ENCODE measurements around the gene ROM1.
A peak's percentile ranks its signal among the peaks of the same experiment; 100 is the strongest.
"Not testable (repeated sequence)": the region's sequence is repeated elsewhere in the genome, so short reads cannot be mapped to it uniquely, and the experiment has no call there.

ROM1 gene, protein sequence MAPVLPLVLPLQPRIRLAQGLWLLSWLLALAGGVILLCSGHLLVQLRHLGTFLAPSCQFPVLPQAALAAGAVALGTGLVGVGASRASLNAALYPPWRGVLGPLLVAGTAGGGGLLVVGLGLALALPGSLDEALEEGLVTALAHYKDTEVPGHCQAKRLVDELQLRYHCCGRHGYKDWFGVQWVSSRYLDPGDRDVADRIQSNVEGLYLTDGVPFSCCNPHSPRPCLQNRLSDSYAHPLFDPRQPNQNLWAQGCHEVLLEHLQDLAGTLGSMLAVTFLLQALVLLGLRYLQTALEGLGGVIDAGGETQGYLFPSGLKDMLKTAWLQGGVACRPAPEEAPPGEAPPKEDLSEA

DNA sequence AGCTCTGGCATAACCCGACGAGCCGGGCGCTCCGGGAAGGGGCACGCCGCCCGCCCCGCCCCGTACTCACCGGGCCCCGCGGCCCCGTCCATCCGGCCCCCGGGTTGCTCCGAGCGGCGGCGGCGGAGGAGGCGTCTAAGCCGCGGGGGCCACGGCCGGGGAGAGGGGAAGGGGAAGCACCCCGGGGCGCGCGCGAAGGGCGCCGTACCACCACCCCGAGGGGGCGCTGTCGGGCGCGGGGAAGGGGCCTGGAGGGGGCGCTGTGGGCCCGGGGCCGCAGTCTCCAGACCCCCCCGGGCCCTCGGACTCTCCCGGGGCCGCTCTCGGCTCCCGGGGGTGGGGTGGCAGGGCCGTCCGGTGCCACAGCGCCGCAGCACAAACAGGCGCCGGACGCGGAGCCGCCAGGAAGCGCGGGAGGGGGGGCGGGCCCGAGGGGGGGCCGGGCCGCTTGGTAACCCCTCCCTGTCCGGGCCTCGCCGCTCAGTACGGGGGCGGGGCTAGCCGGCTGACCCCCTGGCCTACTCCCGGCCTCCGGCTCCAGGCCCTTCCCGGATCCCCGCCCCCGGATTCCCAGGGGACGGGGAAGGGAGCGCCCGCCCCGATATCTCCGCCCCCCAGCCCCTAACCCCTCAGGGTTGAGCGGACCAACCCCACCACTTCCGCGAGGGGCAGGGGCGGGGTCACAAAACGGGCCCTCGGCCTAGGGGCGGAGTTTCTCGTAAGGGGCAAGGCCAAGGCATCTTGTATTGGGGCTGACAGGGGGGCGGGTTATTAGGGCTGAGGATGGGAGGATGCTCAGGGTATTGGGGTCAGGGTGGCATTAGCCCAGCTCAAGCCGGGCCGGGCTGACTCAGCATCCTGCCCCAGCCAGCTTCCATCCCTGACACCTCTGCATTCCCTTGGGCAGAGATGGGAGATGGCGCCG is at the start of gene ROM1, which contains the start of gene EML3:
Gene ROM1, plus strand, starts transcription at position 892 of the 925 bp plus-strand sequence. Its CDS starts 25 bp downstream, at position 917.
Gene EML3, minus strand, starts transcription at position 410 of the 925 bp plus-strand sequence. Its CDS starts 318 bp downstream, at position 92.
- H3K4me1 ChIP-seq (ENCODE audit: insufficient read depth, low read length) = peaks cover 20% of the 10 kb centered on the region
- peak within 1 kb of the TSS; percentile 92 for H3K27ac ChIP-seq (ENCODE audit: low read depth, low read length)
- peaks cover 22% of the 10 kb centered on the region for H3K36me3 ChIP-seq (ENCODE audit: insufficient read depth, low read length)
- H3K4me3 ChIP-seq (ENCODE audit: low read depth in 1 of 2, low read length in 2 of 2) = peak within 1 kb of the TSS; percentile 39 to 89
- H3K9ac ChIP-seq (ENCODE audit: low read length) = peak within 1 kb of the TSS; percentile 90
- no peaks in the 10 kb centered on the region for H3K27me3 ChIP-seq (ENCODE audit: control insufficient read depth in 1 of 2, insufficient read depth in 2 of 2, low read length in 2 of 2)
- no peaks in the 10 kb centered on the region for H3K9me3 ChIP-seq (ENCODE audit: low read length)

DNA sequence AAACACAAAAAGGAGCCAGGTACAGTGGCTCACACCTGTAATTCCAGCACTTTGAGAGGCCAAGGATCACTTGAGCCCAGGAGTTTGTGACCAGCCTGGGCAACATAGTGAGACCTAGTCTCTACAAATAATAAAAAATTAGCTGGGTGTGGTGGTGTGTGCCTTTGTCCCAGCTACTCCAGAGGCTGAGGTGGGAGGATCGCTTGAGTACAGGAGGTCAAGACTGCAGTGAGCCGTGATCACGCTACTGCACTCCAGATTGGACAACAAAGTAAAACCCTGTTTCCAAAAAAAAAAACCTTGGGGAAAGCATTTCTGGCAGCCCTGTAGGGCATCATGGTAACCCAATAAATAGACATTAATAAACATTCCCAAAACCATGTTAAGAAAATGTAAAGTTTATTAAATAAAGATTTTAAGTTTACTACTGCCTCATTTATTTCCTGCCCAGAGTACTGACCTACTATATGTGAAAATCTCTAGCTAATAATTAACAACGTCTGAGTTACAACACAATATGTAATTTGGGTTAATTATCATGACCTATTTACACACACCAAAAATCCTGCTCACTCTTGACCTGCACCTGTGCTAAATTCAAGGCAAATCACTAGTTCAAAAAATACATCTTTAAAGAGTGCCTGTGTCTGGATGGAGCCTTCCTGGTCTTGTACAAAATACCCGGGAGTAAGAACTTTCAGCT is 47.8 kb upstream of the ROM1 start:
- H3K4me1 ChIP-seq (ENCODE audit: insufficient read depth, low read length) = peaks cover 9% of the 10 kb centered on the region

DNA sequence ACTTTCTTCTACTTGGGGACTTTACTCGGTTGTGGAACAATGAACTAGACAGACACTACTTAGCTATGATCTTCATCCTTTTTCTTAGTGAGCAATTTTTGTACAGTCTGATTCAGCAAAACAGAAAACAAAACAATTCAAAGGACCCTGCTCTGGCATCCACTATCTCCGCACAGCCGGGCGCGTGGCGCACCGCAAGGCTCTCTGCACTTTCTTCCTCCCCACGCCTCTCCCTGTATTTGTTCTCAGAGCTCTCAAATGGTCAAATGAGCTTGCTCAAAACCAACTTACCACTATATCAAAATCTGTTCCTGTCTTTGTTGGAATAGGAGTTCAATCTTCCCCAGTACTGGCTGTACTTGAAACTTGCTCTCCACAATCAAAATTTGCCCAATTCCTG is 46.8 kb upstream of the ROM1 start:
- Histone ChIP-seq H3K27ac (ENCODE audit: low read depth, low read length) (no peak overlapping the region), H3K4me1 (ENCODE audit: insufficient read depth, low read length) (no peaks in the 10 kb centered on the region), H3K27me3 (ENCODE audit: control insufficient read depth in 1 of 2, insufficient read depth in 2 of 2, low read length in 2 of 2) (no peaks in the 10 kb centered on the region), H3K4me3 (ENCODE audit: low read depth in 1 of 2, low read length in 2 of 2) (no peak overlapping the region), H3K36me3 (ENCODE audit: insufficient read depth, low read length) (peaks cover 43% of the 10 kb centered on the region), H3K9ac (ENCODE audit: low read length) (no peak overlapping the region), H3K9me3 (ENCODE audit: low read length) (no peaks in the 10 kb centered on the region)

More for the DNA sequence above, 47.8 kb upstream of the ROM1 start:
- Histone ChIP-seq H3K4me3 (ENCODE audit: low read depth in 1 of 2, low read length in 2 of 2) (no peak overlapping the region), H3K36me3 (ENCODE audit: insufficient read depth, low read length) (peaks cover 34% of the 10 kb centered on the region), H3K27me3 (ENCODE audit: control insufficient read depth in 1 of 2, insufficient read depth in 2 of 2, low read length in 2 of 2) (no peaks in the 10 kb centered on the region), H3K27ac (ENCODE audit: low read depth, low read length) (no peak overlapping the region), H3K9me3 (ENCODE audit: low read length) (no peaks in the 10 kb centered on the region), H3K9ac (ENCODE audit: low read length) (no peak overlapping the region)

DNA sequence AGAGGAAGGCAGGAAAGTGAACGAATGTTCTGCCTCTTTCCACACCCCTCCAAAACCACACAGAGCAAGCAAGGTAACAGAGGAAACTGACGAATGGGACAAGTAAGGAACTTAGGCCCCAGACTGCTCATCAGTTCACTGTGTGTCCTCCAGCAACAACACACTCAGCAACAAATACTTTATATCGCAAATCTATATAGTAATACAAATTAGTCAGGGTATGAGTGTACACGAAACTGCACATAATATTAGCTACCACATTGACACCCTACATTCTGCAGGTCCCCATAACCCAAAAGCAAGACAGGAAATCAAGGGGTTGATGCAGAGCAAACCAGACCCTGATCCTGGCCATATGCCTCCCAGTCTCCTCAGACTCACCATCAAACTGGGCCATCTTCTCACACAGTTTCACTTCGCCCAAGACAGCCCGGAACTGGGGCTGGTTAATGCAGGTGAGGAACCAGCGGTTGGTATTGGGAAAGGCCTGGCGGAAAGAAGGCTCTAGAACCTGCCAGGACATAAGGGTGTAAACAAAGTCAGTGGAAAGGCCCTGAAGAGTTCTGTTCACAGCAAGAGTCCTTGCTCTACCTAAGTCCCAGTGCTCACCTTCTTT is 45.9 kb upstream of the ROM1 start:
- H3K27me3 ChIP-seq (ENCODE audit: control insufficient read depth in 1 of 2, insufficient read depth in 2 of 2, low read length in 2 of 2) = no peaks in the 10 kb centered on the region
- peaks cover 51% of the 10 kb centered on the region for H3K36me3 ChIP-seq (ENCODE audit: insufficient read depth, low read length)
- H3K27ac ChIP-seq (ENCODE audit: low read depth, low read length) = no peak overlapping the region
- H3K9me3 ChIP-seq (ENCODE audit: low read length) = no peaks in the 10 kb centered on the region
- peaks cover 3% of the 10 kb centered on the region for H3K4me1 ChIP-seq (ENCODE audit: insufficient read depth, low read length)
- no peak overlapping the region for H3K9ac ChIP-seq (ENCODE audit: low read length)
- H3K4me3 ChIP-seq (ENCODE audit: low read depth in 1 of 2, low read length in 2 of 2) = no peak overlapping the region

DNA sequence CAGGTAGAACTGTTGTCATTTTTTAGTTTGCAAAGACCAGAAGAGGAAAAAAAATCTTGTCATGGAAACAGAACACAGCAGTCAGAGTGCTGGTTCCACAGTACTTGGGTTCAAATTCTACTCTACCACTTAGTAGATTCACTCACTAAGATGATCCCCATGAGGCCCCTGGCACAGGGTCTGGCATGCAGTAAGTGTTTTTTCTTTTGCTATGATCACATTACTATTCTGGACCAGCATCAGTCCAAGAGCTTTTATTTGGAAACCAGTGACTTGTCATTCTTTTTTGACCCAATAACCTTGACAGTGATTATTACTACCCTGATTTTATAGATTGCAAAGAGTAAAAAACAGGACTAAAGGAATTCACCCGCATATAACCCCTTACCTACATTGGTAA is 43.4 kb upstream of the ROM1 start:
- H3K9me3 ChIP-seq (ENCODE audit: low read length) = no peaks in the 10 kb centered on the region
- no peak overlapping the region for H3K27ac ChIP-seq (ENCODE audit: low read depth, low read length)
- no peaks in the 10 kb centered on the region for H3K27me3 ChIP-seq (ENCODE audit: control insufficient read depth in 1 of 2, insufficient read depth in 2 of 2, low read length in 2 of 2)
- H3K9ac ChIP-seq (ENCODE audit: low read length) = no peak overlapping the region
- H3K36me3 ChIP-seq (ENCODE audit: insufficient read depth, low read length) = peaks cover 56% of the 10 kb centered on the region
- H3K4me3 ChIP-seq (ENCODE audit: low read depth in 1 of 2, low read length in 2 of 2) = no peak overlapping the region
- peaks cover 11% of the 10 kb centered on the region for H3K4me1 ChIP-seq (ENCODE audit: insufficient read depth, low read length)

DNA sequence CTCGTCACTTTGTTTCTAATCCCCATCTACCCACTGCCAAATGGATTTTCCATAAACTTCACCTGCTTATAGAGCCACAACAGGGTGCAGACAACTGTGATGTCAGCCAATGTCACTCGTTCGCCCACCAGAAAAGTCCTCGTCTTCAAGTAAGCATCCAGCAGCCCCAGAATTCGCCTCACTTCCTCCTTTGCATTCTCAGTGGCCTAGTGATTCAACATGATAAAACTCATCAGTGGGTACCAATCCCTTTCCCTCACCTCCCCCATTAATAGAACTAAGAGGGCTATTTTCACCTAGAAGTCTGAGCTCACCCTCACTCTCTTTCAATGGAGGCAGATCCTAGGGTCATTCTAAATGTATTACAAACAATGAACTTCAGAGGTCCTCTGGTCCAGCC is 42.2 kb upstream of the ROM1 start:
- H3K27ac ChIP-seq (ENCODE audit: low read depth, low read length) = not testable (repeated sequence)
- Histone ChIP-seq H3K36me3 (ENCODE audit: insufficient read depth, low read length) (peaks cover 53% of the 10 kb centered on the region), H3K4me1 (ENCODE audit: insufficient read depth, low read length) (peaks cover 23% of the 10 kb centered on the region)

DNA sequence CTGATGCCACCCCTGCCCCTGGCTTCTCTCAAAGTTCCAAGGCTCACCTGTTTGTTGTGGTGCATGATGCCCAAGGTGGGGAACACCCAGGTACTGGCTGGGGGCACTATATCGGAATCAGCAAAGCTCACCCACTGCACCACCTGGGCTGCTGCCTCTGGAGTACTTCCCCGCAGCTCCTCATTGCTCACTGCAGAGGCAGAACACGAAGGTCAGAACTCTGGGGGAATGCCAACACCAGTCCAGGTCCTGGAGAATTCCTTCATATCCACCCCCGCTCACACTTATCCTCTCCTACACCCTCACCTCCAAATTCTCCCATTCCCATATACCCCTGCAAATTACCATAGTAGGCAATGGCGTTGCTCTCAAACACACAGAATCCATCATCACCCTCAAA is 41.6 kb upstream of the ROM1 start:
- H3K9ac ChIP-seq (ENCODE audit: low read length); H3K27me3 ChIP-seq (ENCODE audit: control insufficient read depth in 1 of 2, insufficient read depth in 2 of 2, low read length in 2 of 2); H3K9me3 ChIP-seq (ENCODE audit: low read length); H3K4me3 ChIP-seq (ENCODE audit: low read depth in 1 of 2, low read length in 2 of 2); H3K27ac ChIP-seq (ENCODE audit: low read depth, low read length): not testable (repeated sequence)
- H3K36me3 ChIP-seq (ENCODE audit: insufficient read depth, low read length) = peaks cover 53% of the 10 kb centered on the region
- peaks cover 23% of the 10 kb centered on the region for H3K4me1 ChIP-seq (ENCODE audit: insufficient read depth, low read length)

More for the DNA sequence above, 42.2 kb upstream of the ROM1 start:
- not testable (repeated sequence) for H3K9ac ChIP-seq (ENCODE audit: low read length); H3K4me3 ChIP-seq (ENCODE audit: low read depth in 1 of 2, low read length in 2 of 2); H3K9me3 ChIP-seq (ENCODE audit: low read length); H3K27me3 ChIP-seq (ENCODE audit: control insufficient read depth in 1 of 2, insufficient read depth in 2 of 2, low read length in 2 of 2)

DNA sequence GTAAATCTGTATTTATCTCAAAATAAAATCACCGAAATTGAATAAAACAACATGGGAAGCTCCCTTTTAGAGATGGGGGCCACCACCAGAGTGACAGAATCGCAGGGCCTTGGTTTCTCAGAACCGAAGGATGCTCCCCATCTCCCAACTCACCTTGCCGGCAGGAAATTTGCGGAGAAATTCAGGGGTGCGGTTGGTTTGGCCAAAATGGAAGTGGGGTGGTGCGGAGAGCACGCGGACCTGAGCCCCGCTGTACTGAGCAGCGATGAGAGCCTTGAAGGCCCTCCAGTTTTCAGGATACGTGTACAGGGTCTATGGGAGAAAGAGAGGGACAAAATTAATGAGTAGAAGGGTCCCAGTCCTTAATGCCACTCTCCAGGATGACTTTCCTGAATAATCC is 40.6 kb upstream of the ROM1 start:
- Histone ChIP-seq H3K27me3 (ENCODE audit: control insufficient read depth in 1 of 2, insufficient read depth in 2 of 2, low read length in 2 of 2) (no peaks in the 10 kb centered on the region), H3K9ac (ENCODE audit: low read length) (peak overlapping the region; percentile 86), H3K9me3 (ENCODE audit: low read length) (no peaks in the 10 kb centered on the region), H3K27ac (ENCODE audit: low read depth, low read length) (peak overlapping the region; percentile 94), H3K4me1 (ENCODE audit: insufficient read depth, low read length) (peaks cover 23% of the 10 kb centered on the region), H3K4me3 (ENCODE audit: low read depth in 1 of 2, low read length in 2 of 2) (peak overlapping the region in 1 of 2 donors; percentile 96), H3K36me3 (ENCODE audit: insufficient read depth, low read length) (peaks cover 50% of the 10 kb centered on the region)

DNA sequence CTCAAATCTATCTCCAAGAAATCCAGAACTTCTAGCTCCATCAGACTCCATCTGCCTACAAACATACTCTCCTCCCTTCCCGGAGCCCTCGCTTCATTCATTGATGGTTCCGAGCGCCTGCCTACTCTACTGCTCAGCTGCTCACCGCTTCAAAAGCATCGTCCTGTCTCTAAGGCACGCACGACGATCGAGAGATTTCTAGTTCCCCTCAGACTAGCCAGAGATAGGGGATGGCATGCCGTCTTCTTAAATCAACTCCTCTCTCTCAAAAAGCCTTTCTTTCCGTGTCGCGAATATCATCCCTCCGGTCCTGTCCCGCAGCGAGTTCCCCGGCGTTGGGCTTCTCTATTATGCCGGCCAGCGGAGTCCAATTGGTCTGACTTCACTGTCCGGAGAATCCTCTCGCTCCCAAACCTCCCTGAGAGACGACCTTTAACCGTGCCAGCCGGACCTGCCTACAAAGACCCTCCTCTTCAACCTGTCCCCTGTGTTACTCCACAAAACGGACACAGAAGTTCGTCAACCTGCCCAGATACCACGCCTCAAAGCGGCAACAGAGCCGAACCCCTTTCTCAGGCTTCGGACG is 40.0 kb upstream of the ROM1 start:
- Histone ChIP-seq H3K4me1 (ENCODE audit: insufficient read depth, low read length) (peaks cover 23% of the 10 kb centered on the region), H3K27me3 (ENCODE audit: control insufficient read depth in 1 of 2, insufficient read depth in 2 of 2, low read length in 2 of 2) (no peaks in the 10 kb centered on the region), H3K27ac (ENCODE audit: low read depth, low read length) (peak overlapping the region; percentile 94), H3K36me3 (ENCODE audit: insufficient read depth, low read length) (peaks cover 48% of the 10 kb centered on the region), H3K9ac (ENCODE audit: low read length) (peak overlapping the region; percentile 86), H3K9me3 (ENCODE audit: low read length) (no peaks in the 10 kb centered on the region), H3K4me3 (ENCODE audit: low read depth in 1 of 2, low read length in 2 of 2) (peak overlapping the region; percentile 79 to 96)

DNA sequence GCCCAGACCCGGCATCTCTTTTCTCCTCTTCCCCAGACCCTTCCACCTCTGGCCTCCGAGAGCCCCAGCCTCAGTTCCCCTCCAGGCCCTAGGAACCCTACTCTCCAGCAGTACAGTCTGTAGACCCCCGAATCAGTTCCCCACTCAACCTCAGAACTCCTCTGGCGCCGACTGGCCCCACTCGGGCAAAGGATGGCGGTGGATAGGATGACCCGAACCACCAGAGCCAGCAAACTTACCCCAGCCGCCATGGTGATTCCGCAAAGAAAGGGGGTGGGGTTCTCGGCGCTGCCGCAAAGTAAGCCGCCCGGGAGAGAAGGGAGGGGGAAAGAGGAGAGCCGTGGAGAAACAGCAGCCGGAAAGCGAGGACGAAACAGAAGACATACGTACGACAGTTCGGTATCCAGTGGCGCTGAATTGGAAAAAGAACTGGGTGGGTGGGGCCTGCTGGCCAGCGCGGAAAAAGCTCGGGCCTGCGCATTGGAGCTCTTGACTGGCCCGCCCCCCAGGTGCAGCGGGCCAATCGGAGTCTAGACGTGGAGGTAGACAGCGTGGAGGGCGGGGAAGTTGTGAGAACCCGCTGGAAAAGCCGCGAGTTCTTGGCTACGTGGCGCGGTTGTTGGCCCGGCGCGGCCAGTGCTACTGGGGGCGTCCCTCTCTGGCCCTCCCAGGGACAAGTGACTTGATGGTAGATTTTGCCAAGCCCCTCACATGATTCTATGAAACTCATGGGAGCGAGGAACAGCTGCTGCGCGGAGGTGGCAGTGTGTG is 39.3 kb upstream of the ROM1 start, which contains the start of gene EEF1G:
Gene EEF1G, minus strand, starts transcription at position 300 of the 771 bp plus-strand sequence. Its CDS starts 49 bp downstream, at position 251.
- Histone ChIP-seq H3K27ac (ENCODE audit: low read depth, low read length) (peak within 1 kb of the TSS; percentile 94), H3K27me3 (ENCODE audit: control insufficient read depth in 1 of 2, insufficient read depth in 2 of 2, low read length in 2 of 2) (no peaks in the 10 kb centered on the region), H3K9me3 (ENCODE audit: low read length) (no peaks in the 10 kb centered on the region), H3K36me3 (ENCODE audit: insufficient read depth, low read length) (peaks cover 54% of the 10 kb centered on the region), H3K9ac (ENCODE audit: low read length) (peak within 1 kb of the TSS; percentile 86), H3K4me3 (ENCODE audit: low read depth in 1 of 2, low read length in 2 of 2) (peak within 1 kb of the TSS; percentile 79 to 96), H3K4me1 (ENCODE audit: insufficient read depth, low read length) (peaks cover 23% of the 10 kb centered on the region)

Data from muscle layer of colon (tissue), 2 donors.